ENCODE results near the gene ENTPD7.
"Not testable (repeated sequence)": the region's sequence is repeated elsewhere in the genome, so short reads cannot be mapped to it uniquely, and the experiment has no call there.

The ENTPD7 gene

GRCh38 chr10:99659031-99659867, at the start of gene ENTPD7:
Gene ENTPD7, plus strand, starts transcription at chr10:99659509. Its CDS starts 448 bp downstream, at chr10:99659957.
- DNase-seq (ENCODE audit: low spot score), result peak; percentile 97

GRCh38 chr10:99610221-99610620, 49.1 kb upstream of the ENTPD7 start:
- DNase-seq (ENCODE audit: low spot score), result no peak

- DNase-seq (ENCODE audit: low spot score), result no peak
These were observed 48.0 kb upstream of the ENTPD7 start for GRCh38 chr10:99611326-99611725.

- DNase-seq (ENCODE audit: low spot score), result peak; percentile 80
These were observed 47.0 kb upstream of the ENTPD7 start for GRCh38 chr10:99612167-99612831.

- DNase-seq (ENCODE audit: low spot score), result no peak
These were observed 43.9 kb upstream of the ENTPD7 start for GRCh38 chr10:99615426-99615825.

GRCh38 chr10:99617696-99618095, 41.6 kb upstream of the ENTPD7 start:
- DNase-seq (ENCODE audit: low spot score), result no peak

GRCh38 chr10:99619090-99619800, 40.1 kb upstream of the ENTPD7 start:
- DNase-seq (ENCODE audit: low spot score), result peak; percentile 34

GRCh38 chr10:99619851-99620710, 39.2 kb upstream of the ENTPD7 start, which contains the start of gene SLC25A28:
Gene SLC25A28, minus strand, starts transcription at chr10:99620439. Its CDS starts 104 bp downstream, at chr10:99620335.
- peak; percentile 100 for DNase-seq (ENCODE audit: low spot score)

GRCh38 chr10:99620711-99621453, 38.4 kb upstream of the ENTPD7 start:
- peak; percentile 94 for DNase-seq (ENCODE audit: low spot score)

GRCh38 chr10:99621454-99622251, 37.7 kb upstream of the ENTPD7 start:
- no peak for DNase-seq (ENCODE audit: low spot score)

- DNase-seq (ENCODE audit: low spot score), result no peak
These were observed 35.4 kb upstream of the ENTPD7 start for GRCh38 chr10:99623919-99624318.

GRCh38 chr10:99625124-99625523, 34.2 kb upstream of the ENTPD7 start:
- DNase-seq (ENCODE audit: low spot score), result not testable (repeated sequence)

- DNase-seq (ENCODE audit: low spot score), result no peak
These were observed 30.2 kb upstream of the ENTPD7 start for GRCh38 chr10:99628923-99629624.

- DNase-seq (ENCODE audit: low spot score), result no peak
These were observed 29.7 kb upstream of the ENTPD7 start for GRCh38 chr10:99629625-99629978.

GRCh38 chr10:99630433-99630832, 28.9 kb upstream of the ENTPD7 start:
- peak; percentile 39 for DNase-seq (ENCODE audit: low spot score)

GRCh38 chr10:99630991-99631390, 28.3 kb upstream of the ENTPD7 start:
- no peak for DNase-seq (ENCODE audit: low spot score)

GRCh38 chr10:99631496-99631895, 27.8 kb upstream of the ENTPD7 start:
- no peak for DNase-seq (ENCODE audit: low spot score)

- DNase-seq (ENCODE audit: low spot score), result no peak
These were observed 25.5 kb upstream of the ENTPD7 start for GRCh38 chr10:99633832-99634231.

- no peak for DNase-seq (ENCODE audit: low spot score)
These were observed 11.6 kb upstream of the ENTPD7 start for GRCh38 chr10:99647601-99648151.
